ENCODE data around the gene TBC1D1. TPM values are rescaled to one million over a fixed set of nuclear protein-coding genes. Genes with fewer than 3 reads are reported as not detected.

Gene TBC1D1
- polyA plus RNA-seq, 1 donor from 2014 or later: 23.2 TPM

GRCh38 chr4:37989398-37990260, 98.7 kb downstream of the TBC1D1 start:
- Histone ChIP-seq H3K27me3 (ENCODE audit: insufficient read depth, low read depth, low read length) (no peaks in the 10 kb centered on the region), H3K36me3 (ENCODE audit: insufficient read depth, low read length) (no peaks in the 10 kb centered on the region), H3K27ac (ENCODE audit: low read length) (no peak overlapping the region), H3K9me2 (ENCODE audit: insufficient read depth, low read length) (no peaks in the 10 kb centered on the region), H3K4me3 (ENCODE audit: low read length) (no peak overlapping the region), H2AFZ (ENCODE audit: low read depth, low read length) (no peak overlapping the region), H3K79me2 (replicated peaks; ENCODE audit: insufficient read depth, low read length) (no peaks in the 10 kb centered on the region), H3K9me3 (ENCODE audit: low read length) (no peaks in the 10 kb centered on the region), H4K20me1 (ENCODE audit: insufficient read depth) (no peaks in the 10 kb centered on the region), H3K9ac (ENCODE audit: low read length) (no peak overlapping the region), H3K4me2 (ENCODE audit: low read length) (no peak overlapping the region), H3F3A (ENCODE audit: insufficient read depth, low read length, poor library complexity, severe bottlenecking) (no peaks in the 10 kb centered on the region)
- no peak for TF ChIP-seq MXI1 (conservative IDR thresholded peaks at IDR 0.05; ENCODE audit: poor library complexity, severe bottlenecking)
- no peak for TF ChIP-seq SMC3 (conservative IDR thresholded peaks at IDR 0.05; ENCODE audit: poor library complexity)
- TF ChIP-seq, protein P1, sequence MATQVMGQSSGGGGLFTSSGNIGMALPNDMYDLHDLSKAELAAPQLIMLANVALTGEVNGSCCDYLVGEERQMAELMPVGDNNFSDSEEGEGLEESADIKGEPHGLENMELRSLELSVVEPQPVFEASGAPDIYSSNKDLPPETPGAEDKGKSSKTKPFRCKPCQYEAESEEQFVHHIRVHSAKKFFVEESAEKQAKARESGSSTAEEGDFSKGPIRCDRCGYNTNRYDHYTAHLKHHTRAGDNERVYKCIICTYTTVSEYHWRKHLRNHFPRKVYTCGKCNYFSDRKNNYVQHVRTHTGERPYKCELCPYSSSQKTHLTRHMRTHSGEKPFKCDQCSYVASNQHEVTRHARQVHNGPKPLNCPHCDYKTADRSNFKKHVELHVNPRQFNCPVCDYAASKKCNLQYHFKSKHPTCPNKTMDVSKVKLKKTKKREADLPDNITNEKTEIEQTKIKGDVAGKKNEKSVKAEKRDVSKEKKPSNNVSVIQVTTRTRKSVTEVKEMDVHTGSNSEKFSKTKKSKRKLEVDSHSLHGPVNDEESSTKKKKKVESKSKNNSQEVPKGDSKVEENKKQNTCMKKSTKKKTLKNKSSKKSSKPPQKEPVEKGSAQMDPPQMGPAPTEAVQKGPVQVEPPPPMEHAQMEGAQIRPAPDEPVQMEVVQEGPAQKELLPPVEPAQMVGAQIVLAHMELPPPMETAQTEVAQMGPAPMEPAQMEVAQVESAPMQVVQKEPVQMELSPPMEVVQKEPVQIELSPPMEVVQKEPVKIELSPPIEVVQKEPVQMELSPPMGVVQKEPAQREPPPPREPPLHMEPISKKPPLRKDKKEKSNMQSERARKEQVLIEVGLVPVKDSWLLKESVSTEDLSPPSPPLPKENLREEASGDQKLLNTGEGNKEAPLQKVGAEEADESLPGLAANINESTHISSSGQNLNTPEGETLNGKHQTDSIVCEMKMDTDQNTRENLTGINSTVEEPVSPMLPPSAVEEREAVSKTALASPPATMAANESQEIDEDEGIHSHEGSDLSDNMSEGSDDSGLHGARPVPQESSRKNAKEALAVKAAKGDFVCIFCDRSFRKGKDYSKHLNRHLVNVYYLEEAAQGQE (IDR thresholded peaks at IDR 0.05; ENCODE audit: borderline replicate concordance): no peak
- no peak for TF ChIP-seq EZH2 (IDR thresholded peaks at IDR 0.05; ENCODE audit: borderline replicate concordance, insufficient read depth, low read length, poor library complexity, severe bottlenecking)
- no peak for TF ChIP-seq POLR2AphosphoS5 (IDR thresholded peaks at IDR 0.05)
- no peak for TF ChIP-seq TAF1 (IDR thresholded peaks at IDR 0.05; ENCODE audit: low read depth)
- TF ChIP-seq RAD21 (conservative IDR thresholded peaks at IDR 0.05): no peak
- TF ChIP-seq, protein P2, sequence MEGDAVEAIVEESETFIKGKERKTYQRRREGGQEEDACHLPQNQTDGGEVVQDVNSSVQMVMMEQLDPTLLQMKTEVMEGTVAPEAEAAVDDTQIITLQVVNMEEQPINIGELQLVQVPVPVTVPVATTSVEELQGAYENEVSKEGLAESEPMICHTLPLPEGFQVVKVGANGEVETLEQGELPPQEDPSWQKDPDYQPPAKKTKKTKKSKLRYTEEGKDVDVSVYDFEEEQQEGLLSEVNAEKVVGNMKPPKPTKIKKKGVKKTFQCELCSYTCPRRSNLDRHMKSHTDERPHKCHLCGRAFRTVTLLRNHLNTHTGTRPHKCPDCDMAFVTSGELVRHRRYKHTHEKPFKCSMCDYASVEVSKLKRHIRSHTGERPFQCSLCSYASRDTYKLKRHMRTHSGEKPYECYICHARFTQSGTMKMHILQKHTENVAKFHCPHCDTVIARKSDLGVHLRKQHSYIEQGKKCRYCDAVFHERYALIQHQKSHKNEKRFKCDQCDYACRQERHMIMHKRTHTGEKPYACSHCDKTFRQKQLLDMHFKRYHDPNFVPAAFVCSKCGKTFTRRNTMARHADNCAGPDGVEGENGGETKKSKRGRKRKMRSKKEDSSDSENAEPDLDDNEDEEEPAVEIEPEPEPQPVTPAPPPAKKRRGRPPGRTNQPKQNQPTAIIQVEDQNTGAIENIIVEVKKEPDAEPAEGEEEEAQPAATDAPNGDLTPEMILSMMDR (IDR thresholded peaks at IDR 0.05; ENCODE audit: poor library complexity, severe bottlenecking): no peak
- TF ChIP-seq EP300 (conservative IDR thresholded peaks at IDR 0.05; ENCODE audit: poor library complexity, severe bottlenecking): no peak

DNA sequence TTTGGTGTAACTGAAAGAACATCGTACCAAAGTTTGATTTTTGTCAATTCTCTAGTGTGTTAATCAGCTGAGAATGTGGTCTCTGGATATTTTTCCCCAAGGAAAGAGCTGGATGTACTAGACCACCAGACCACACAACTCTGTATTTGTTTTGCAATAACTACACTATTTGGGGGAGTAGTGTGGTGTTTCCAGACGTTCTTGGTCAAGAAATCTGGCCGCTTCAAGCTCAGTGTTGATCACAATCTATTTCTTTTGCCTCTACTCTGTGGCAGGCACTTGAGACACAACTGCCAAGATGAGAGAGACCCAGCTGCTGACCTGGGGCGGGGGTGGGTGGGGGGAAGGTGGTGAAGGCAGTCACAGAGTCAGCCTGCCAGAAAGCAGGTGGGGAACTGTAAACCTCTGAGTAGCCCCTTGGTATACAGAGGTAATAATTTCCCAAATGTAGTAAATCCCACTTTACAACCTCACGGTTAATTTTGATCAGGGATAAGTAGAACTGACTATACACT, 99.9 kb downstream of the TBC1D1 start:
- Histone ChIP-seq H4K20me1 (ENCODE audit: insufficient read depth) (no peaks in the 10 kb centered on the region), H3K36me3 (ENCODE audit: insufficient read depth, low read length) (no peaks in the 10 kb centered on the region), H2AFZ (ENCODE audit: low read depth, low read length) (no peak overlapping the region), H3F3A (ENCODE audit: insufficient read depth, low read length, poor library complexity, severe bottlenecking) (no peaks in the 10 kb centered on the region), H3K79me2 (replicated peaks; ENCODE audit: insufficient read depth, low read length) (no peaks in the 10 kb centered on the region), H3K9ac (ENCODE audit: low read length) (no peak overlapping the region), H3K27ac (ENCODE audit: low read length) (no peak overlapping the region), H3K4me2 (ENCODE audit: low read length) (no peak overlapping the region), H3K27me3 (ENCODE audit: insufficient read depth, low read depth, low read length) (no peaks in the 10 kb centered on the region), H3K9me3 (ENCODE audit: low read length) (no peaks in the 10 kb centered on the region), H3K9me2 (ENCODE audit: insufficient read depth, low read length) (no peaks in the 10 kb centered on the region), H3K4me3 (ENCODE audit: low read length) (no peak overlapping the region)
- TF ChIP-seq EP300 (conservative IDR thresholded peaks at IDR 0.05; ENCODE audit: poor library complexity, severe bottlenecking) (no peak), SMC3 (conservative IDR thresholded peaks at IDR 0.05; ENCODE audit: poor library complexity) (no peak)

Measured in neural cell (in vitro differentiated cells).